Hepatocyte (in vitro differentiated cells): ENCODE measurements around the gene AMDHD1. TPM values are rescaled to one million over a fixed set of nuclear protein-coding genes. Genes with fewer than 3 reads are reported as not detected.
A peak's percentile ranks its signal among the peaks of the same experiment; 100 is the strongest.

Experiments used
- DNase-seq: peaks from one replicate; pipeline ENCODE4 v3.0.0-alpha.2; 2016; ENCODE audit warnings: low spot score
- H2AFZ ChIP-seq: fragments of 200-600 bp; sonication (generic); 2 replicates; pipeline ENCODE4 v1.6.0; 2016; ENCODE audit warnings: antibody characterized with exemption, mild to moderate bottlenecking
- H3K27ac ChIP-seq: fragments of 200-600 bp; sonication (generic); 2 replicates; pipeline ENCODE4 v1.5.1; 2016; ENCODE audit warnings: mild to moderate bottlenecking
- H3K27me3 ChIP-seq: fragments of 200-600 bp; sonication (generic); 2 replicates; pipeline ENCODE4 v1.6.1; 2016
- H3K36me3 ChIP-seq: fragments of 200-600 bp; sonication (generic); replicated peaks from 2 replicates; pipeline ENCODE4 v1.5.1; 2016; ENCODE audit warnings: low read depth; ENCODE audit not compliant: insufficient read depth
- H3K4me1 ChIP-seq: fragments of 200-600 bp; sonication (generic); 2 replicates; pipeline ENCODE4 v1.5.1; 2016; ENCODE audit warnings: mild to moderate bottlenecking, moderate library complexity; ENCODE audit not compliant: insufficient read depth
- H3K4me2 ChIP-seq: fragments of 200-600 bp; sonication (generic); 2 replicates; pipeline ENCODE4 v1.6.0; 2016
- H3K4me3 ChIP-seq: fragments of 200-600 bp; sonication (generic); 2 replicates; pipeline ENCODE4 v1.5.1; 2016; ENCODE audit warnings: mild to moderate bottlenecking
- H3K79me2 ChIP-seq: fragments of 200-600 bp; sonication (generic); 2 replicates; pipeline ENCODE4 v1.6.0; 2017; ENCODE audit warnings: mild to moderate bottlenecking
- H3K9me2 ChIP-seq: fragments of 200-600 bp; sonication (generic); replicated peaks from 2 replicates; pipeline ENCODE4 v1.6.0; 2017; ENCODE audit warnings: mild to moderate bottlenecking; ENCODE audit not compliant: insufficient read depth
- H3K9me3 ChIP-seq: fragments of 200-600 bp; sonication (generic); 2 replicates; pipeline ENCODE4 v1.5.1; 2016; ENCODE audit warnings: low read depth, mild to moderate bottlenecking
- H4K20me1 ChIP-seq: fragments of 200-600 bp; sonication (generic); 2 replicates; pipeline ENCODE4 v1.6.0; 2016; ENCODE audit warnings: mild to moderate bottlenecking; ENCODE audit not compliant: insufficient read depth, poor library complexity, severe bottlenecking
- EZH2 ChIP-seq: fragments of 200-600 bp; sonication (generic); IDR thresholded peaks from 2 replicates; pipeline ENCODE4 v1.6.1; 2016; ENCODE audit warnings: antibody characterized with exemption, mild to moderate bottlenecking, borderline replicate concordance
- EZH2phosphoT487 ChIP-seq: fragments of 200-600 bp; sonication (generic); IDR thresholded peaks from one replicate; pipeline ENCODE4 v1.6.1; 2018; ENCODE audit warnings: antibody characterized with exemption, mild to moderate bottlenecking, low read depth, moderate library complexity; ENCODE audit not compliant: unreplicated experiment, severe bottlenecking
- WGBS: methylation state at CpG from one replicate; pipeline ENCODE4 v1.1.6; 2016; ENCODE audit warnings: low lambda C conversion rate; ENCODE audit errors: missing lambda C conversion rate; 5-methylcytosine and 5-hydroxymethylcytosine counted together
- polyA plus RNA-seq: library from polyadenylated mRNA; unstranded; fragments of >200 nt; fragmentation: Nextera tagmentation; extraction: Ambion mirVana; gene quantifications from 2 replicates; pipeline ENCODE4 v1.2.1, GENCODE V29; 2016
- total RNA-seq: library from RNA; depleted of rRNA; stranded (reverse); fragments of >200 nt; gene quantifications from 2 replicates; pipeline ENCODE4 v1.2.3, GENCODE V29; 2014
- TF ChIP-seq, protein P1 (sequence below): fragments of 200-600 bp; sonication (generic); IDR thresholded peaks from 2 replicates; pipeline ENCODE4 v1.5.1; 2016; ENCODE audit warnings: antibody characterized with exemption, mild to moderate bottlenecking; ENCODE audit not compliant: poor library complexity

The AMDHD1 gene, protein sequence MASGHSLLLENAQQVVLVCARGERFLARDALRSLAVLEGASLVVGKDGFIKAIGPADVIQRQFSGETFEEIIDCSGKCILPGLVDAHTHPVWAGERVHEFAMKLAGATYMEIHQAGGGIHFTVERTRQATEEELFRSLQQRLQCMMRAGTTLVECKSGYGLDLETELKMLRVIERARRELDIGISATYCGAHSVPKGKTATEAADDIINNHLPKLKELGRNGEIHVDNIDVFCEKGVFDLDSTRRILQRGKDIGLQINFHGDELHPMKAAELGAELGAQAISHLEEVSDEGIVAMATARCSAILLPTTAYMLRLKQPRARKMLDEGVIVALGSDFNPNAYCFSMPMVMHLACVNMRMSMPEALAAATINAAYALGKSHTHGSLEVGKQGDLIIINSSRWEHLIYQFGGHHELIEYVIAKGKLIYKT
- total RNA-seq: 2.1 and 3.5 TPM in 2 replicates
- 0.43 and 3.0 TPM in 2 replicates for polyA plus RNA-seq

DNA sequence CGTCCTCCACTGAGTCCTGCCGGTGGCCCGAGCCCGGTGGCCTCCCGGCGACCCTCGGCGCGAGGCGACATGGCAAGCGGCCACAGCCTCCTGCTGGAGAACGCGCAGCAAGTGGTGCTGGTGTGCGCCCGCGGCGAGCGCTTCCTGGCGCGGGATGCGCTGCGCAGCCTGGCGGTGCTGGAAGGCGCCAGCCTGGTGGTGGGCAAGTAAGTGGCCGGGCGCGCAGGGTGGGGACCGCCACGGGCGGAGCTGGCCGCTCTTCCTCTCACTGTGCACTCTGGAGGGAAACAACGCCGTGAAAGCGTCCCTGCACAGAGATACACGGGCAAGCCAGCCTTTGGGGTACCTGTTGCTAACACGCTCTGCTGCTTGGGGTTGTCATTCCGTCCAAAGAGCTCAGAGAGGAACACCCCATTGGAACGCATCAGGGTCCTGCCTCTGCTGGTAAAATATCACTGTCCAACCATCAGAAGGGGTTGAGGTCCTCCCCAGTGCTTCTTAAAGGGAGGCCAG, at the start of gene AMDHD1:
TSS of gene AMDHD1 (plus strand) at position 2 of the 513 bp plus-strand sequence. CDS start at position 70, 68 bp downstream.
- Histone ChIP-seq H4K20me1 (no peaks in the 10 kb centered on the region), H3K36me3 (no peaks in the 10 kb centered on the region), H3K79me2 (no peaks in the 10 kb centered on the region), H3K9me3 (no peaks in the 10 kb centered on the region), H2AFZ (peak within 1 kb of the TSS; percentile 92), H3K4me2 (peak within 1 kb of the TSS; percentile 89), H3K4me1 (no peaks in the 10 kb centered on the region), H3K27ac (peak within 1 kb of the TSS; percentile 73), H3K4me3 (peak within 1 kb of the TSS; percentile 76), H3K27me3 (no peaks in the 10 kb centered on the region), H3K9me2 (no peaks in the 10 kb centered on the region)
- TF ChIP-seq EZH2phosphoT487: no peak
- TF ChIP-seq, protein P1, sequence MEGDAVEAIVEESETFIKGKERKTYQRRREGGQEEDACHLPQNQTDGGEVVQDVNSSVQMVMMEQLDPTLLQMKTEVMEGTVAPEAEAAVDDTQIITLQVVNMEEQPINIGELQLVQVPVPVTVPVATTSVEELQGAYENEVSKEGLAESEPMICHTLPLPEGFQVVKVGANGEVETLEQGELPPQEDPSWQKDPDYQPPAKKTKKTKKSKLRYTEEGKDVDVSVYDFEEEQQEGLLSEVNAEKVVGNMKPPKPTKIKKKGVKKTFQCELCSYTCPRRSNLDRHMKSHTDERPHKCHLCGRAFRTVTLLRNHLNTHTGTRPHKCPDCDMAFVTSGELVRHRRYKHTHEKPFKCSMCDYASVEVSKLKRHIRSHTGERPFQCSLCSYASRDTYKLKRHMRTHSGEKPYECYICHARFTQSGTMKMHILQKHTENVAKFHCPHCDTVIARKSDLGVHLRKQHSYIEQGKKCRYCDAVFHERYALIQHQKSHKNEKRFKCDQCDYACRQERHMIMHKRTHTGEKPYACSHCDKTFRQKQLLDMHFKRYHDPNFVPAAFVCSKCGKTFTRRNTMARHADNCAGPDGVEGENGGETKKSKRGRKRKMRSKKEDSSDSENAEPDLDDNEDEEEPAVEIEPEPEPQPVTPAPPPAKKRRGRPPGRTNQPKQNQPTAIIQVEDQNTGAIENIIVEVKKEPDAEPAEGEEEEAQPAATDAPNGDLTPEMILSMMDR: peak; percentile 30
- 3% methylated on average over 34 of the region's 38 CpGs for WGBS
- peak; percentile 83 for DNase-seq

DNA sequence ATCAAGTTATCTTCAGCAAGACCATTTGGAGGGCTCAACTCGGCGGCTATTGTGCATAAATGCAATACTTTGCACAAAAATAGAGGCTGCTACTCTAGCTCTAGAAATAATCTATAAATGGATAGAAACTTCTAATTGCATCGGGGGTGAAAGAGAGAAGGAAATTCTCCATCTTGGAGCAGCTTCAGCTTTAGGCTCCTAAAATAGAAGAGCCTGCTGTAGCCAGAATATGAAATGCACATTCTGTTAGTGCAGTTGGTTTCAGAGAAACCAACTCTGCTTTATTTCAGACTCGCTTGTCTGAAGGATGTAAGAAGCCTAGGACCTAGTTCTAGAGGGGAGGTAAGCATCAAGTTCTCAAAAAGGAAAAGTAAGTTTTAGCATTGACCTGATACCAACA, 46.3 kb upstream of the AMDHD1 start:
- no peaks in the 10 kb centered on the region for H3K4me1 ChIP-seq
- no peak overlapping the region for H3K4me2 ChIP-seq
- no peak overlapping the region for H3K27ac ChIP-seq
- no peaks in the 10 kb centered on the region for H3K9me3 ChIP-seq
- no peak for TF ChIP-seq EZH2
- TF ChIP-seq, protein P1: no peak
- TF ChIP-seq EZH2phosphoT487: no peak
- H2AFZ ChIP-seq: no peak overlapping the region
- no peaks in the 10 kb centered on the region for H3K36me3 ChIP-seq
- no peaks in the 10 kb centered on the region for H3K9me2 ChIP-seq
- no peaks in the 10 kb centered on the region for H4K20me1 ChIP-seq
- no peaks in the 10 kb centered on the region for H3K79me2 ChIP-seq
- DNase-seq: no peak
- no peaks in the 10 kb centered on the region for H3K27me3 ChIP-seq
- H3K4me3 ChIP-seq: no peak overlapping the region
- 92% methylated on average over 4 of the region's 4 CpGs for WGBS

DNA sequence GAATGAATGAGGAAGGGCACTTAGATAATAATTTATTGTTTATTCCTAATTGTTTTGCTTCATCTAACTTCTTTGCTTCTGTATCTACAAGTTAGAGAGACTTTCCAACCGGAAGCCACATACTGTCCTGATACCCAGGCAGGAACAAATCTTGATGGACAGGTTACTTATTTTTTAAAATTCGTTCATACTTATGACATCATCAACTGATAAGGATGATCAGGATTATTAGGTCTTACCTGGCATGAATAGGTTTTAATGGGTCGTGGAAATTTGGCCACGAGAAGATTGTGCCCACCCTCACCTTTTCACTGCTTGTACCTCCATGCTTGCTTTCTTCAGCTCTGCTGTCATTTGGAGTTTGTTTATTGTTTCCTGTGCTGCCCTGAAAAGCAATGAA, 45.0 kb upstream of the AMDHD1 start:
- H3K36me3 ChIP-seq: no peaks in the 10 kb centered on the region
- H3K27ac ChIP-seq: no peak overlapping the region
- H4K20me1 ChIP-seq: no peaks in the 10 kb centered on the region
- H3K4me2 ChIP-seq: no peak overlapping the region
- WGBS: 75% methylated on average over 4 of the region's 4 CpGs
- no peak overlapping the region for H3K4me3 ChIP-seq
- no peaks in the 10 kb centered on the region for H3K4me1 ChIP-seq
- no peaks in the 10 kb centered on the region for H3K79me2 ChIP-seq
- no peaks in the 10 kb centered on the region for H3K27me3 ChIP-seq
- no peaks in the 10 kb centered on the region for H3K9me2 ChIP-seq
- TF ChIP-seq, protein P1: no peak
- no peak for TF ChIP-seq EZH2phosphoT487
- no peak for TF ChIP-seq EZH2
- H2AFZ ChIP-seq: no peak overlapping the region
- H3K9me3 ChIP-seq: no peaks in the 10 kb centered on the region
- no peak for DNase-seq
